Endothelial cell of umbilical vein (primary cell): ENCODE results near the gene GSTO2.

Experiments
- EZH2 ChIP-seq: IDR thresholded peaks from 2 replicates; pipeline ENCODE4 v1.6.1; 2012; ENCODE audit warnings: borderline replicate concordance, low read depth, mild to moderate bottlenecking, moderate library complexity, low read length, inconsistent platforms; ENCODE audit not compliant: severe bottlenecking
- FOS ChIP-seq: IDR thresholded peaks from 2 replicates; pipeline ENCODE4 v1.6.1; 2011; ENCODE audit warnings: mild to moderate bottlenecking, low read length, moderate library complexity, borderline replicate concordance; ENCODE audit not compliant: insufficient read depth
- JUN ChIP-seq: IDR thresholded peaks from 2 replicates; pipeline ENCODE4 v1.6.1; 2011; ENCODE audit warnings: borderline replicate concordance, low read depth; ENCODE audit not compliant: insufficient read length, insufficient read depth
- MAX ChIP-seq: IDR thresholded peaks from 2 replicates; pipeline ENCODE4 v1.6.1; 2011; ENCODE audit not compliant: insufficient read depth, insufficient read length
- MYC ChIP-seq: IDR thresholded peaks from one replicate; pipeline ENCODE4 v1.6.1; 2011; ENCODE audit warnings: mild to moderate bottlenecking, low read depth, low read length
- POLR2A ChIP-seq: IDR thresholded peaks from 2 replicates; pipeline ENCODE4 v1.6.1; 2012; ENCODE audit warnings: low read depth, mild to moderate bottlenecking, control low read depth, low read length
- POLR2AphosphoS5 ChIP-seq: IDR thresholded peaks from 2 replicates; pipeline ENCODE4 v1.6.1; 2012; ENCODE audit warnings: low read depth, mild to moderate bottlenecking, control low read depth, low read length, moderate library complexity; ENCODE audit not compliant: insufficient read depth
- TF ChIP-seq, protein P1 (sequence below), 2 donors: IDR thresholded peaks; 1 replicate in 1 of 2; 2 replicates in 1 of 2; pipeline ENCODE4 v1.5.1; 2011; ENCODE audit warnings: low read length in 2 of 2, mild to moderate bottlenecking in 2 of 2, moderate library complexity in 2 of 2, control low read depth in 1 of 2, inconsistent platforms in 1 of 2, low read depth in 1 of 2; ENCODE audit not compliant: insufficient read depth in 1 of 2; ENCODE audit errors: extremely low read depth in 1 of 2

- TF ChIP-seq, protein P1, sequence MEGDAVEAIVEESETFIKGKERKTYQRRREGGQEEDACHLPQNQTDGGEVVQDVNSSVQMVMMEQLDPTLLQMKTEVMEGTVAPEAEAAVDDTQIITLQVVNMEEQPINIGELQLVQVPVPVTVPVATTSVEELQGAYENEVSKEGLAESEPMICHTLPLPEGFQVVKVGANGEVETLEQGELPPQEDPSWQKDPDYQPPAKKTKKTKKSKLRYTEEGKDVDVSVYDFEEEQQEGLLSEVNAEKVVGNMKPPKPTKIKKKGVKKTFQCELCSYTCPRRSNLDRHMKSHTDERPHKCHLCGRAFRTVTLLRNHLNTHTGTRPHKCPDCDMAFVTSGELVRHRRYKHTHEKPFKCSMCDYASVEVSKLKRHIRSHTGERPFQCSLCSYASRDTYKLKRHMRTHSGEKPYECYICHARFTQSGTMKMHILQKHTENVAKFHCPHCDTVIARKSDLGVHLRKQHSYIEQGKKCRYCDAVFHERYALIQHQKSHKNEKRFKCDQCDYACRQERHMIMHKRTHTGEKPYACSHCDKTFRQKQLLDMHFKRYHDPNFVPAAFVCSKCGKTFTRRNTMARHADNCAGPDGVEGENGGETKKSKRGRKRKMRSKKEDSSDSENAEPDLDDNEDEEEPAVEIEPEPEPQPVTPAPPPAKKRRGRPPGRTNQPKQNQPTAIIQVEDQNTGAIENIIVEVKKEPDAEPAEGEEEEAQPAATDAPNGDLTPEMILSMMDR (IDR thresholded peaks at IDR 0.05; ENCODE audit: extremely low read depth in 1 of 2, insufficient read depth in 1 of 2, low read depth in 1 of 2, low read length in 2 of 2): no peak
- TF ChIP-seq MAX: no peak
- TF ChIP-seq POLR2A: no peak
- no peak for TF ChIP-seq POLR2AphosphoS5
- no peak for TF ChIP-seq EZH2
- no peak for TF ChIP-seq JUN
- TF ChIP-seq MYC: no peak
- TF ChIP-seq FOS: no peak
Observed at GRCh38 chr10:104306897-104307296, 37.9 kb downstream of the GSTO2 start.
